KG1 (cell line): ENCODE results near the gene VAV1.

Source experiments
- DNase-seq: peaks from one replicate; lab custom pipeline; 2025; lab: John Stamatoyannopoulos, UW

VAV1 gene

GRCh38 chr19:6772028-6772865, at the start of gene VAV1:
VAV1 (plus strand) TSS chr19:6772708; CDS start chr19:6772808, 100 bp downstream.
- DNase-seq = peak; percentile 83

- no peak for DNase-seq
Observed at GRCh38 chr19:6723108-6723618, 49.3 kb upstream of the VAV1 start.

- DNase-seq = no peak
Observed at GRCh38 chr19:6723738-6724137, 48.8 kb upstream of the VAV1 start.

GRCh38 chr19:6724631-6725492, 47.6 kb upstream of the VAV1 start:
- no peak for DNase-seq

- DNase-seq = no peak
Observed at GRCh38 chr19:6725513-6726231, 46.8 kb upstream of the VAV1 start.

- peak; percentile 27 for DNase-seq
Observed at GRCh38 chr19:6728346-6728745, 44.2 kb upstream of the VAV1 start.

- DNase-seq = no peak
Observed at GRCh38 chr19:6729573-6730152, 42.8 kb upstream of the VAV1 start.

- no peak for DNase-seq
Observed at GRCh38 chr19:6730153-6730804, 42.2 kb upstream of the VAV1 start.

- DNase-seq = no peak
Observed at GRCh38 chr19:6730941-6731670, 41.4 kb upstream of the VAV1 start.

GRCh38 chr19:6731822-6732221, 40.7 kb upstream of the VAV1 start:
- no peak for DNase-seq

GRCh38 chr19:6732803-6733337, 39.6 kb upstream of the VAV1 start:
- no peak for DNase-seq

- no peak for DNase-seq
Observed at GRCh38 chr19:6733338-6734095, 39.0 kb upstream of the VAV1 start.

- no peak for DNase-seq
Observed at GRCh38 chr19:6734096-6734696, 38.3 kb upstream of the VAV1 start.

GRCh38 chr19:6735181-6735911, 37.2 kb upstream of the VAV1 start:
- no peak for DNase-seq

GRCh38 chr19:6736169-6736916, 36.2 kb upstream of the VAV1 start:
- peak; percentile 66 for DNase-seq

- DNase-seq = no peak
Observed at GRCh38 chr19:6736917-6737283, 35.6 kb upstream of the VAV1 start.

GRCh38 chr19:6737284-6737872, 35.1 kb upstream of the VAV1 start, which contains the start of gene GPR108:
GPR108 (minus strand) TSS chr19:6737580; CDS start chr19:6737576, 4 bp downstream.
- peak; percentile 98 for DNase-seq
